ENCODE measurements around the gene ESRRA. TPM values are rescaled to one million over a fixed set of nuclear protein-coding genes. Genes with fewer than 3 reads are reported as not detected.

Gene ESRRA
- total RNA-seq, 1 donor: 28.6 TPM

GRCh38 chr11:64317325-64317960 is 12.1 kb downstream of the ESRRA start, which contains the start of gene TRMT112:
TRMT112 (minus strand) TSS chr11:64317559; CDS start chr11:64317526, 33 bp downstream.
- H4K20me1 ChIP-seq (ENCODE audit: insufficient read depth, low read length): peaks cover 4% of the 10 kb centered on the region
- TF ChIP-seq CTCF (IDR thresholded peaks at IDR 0.05; ENCODE audit: extremely low read depth, low read depth, low read length): no peak
- peaks cover 27% of the 10 kb centered on the region for H3K36me3 ChIP-seq (ENCODE audit: insufficient read depth, low read length)
- H3K4me2 ChIP-seq (ENCODE audit: insufficient read depth, low read length): peak within 1 kb of the TSS; percentile 92
- peak within 1 kb of the TSS; percentile 99 for H3K4me3 ChIP-seq (ENCODE audit: insufficient read depth, low read length)
- H2AFZ ChIP-seq (ENCODE audit: low read length): peak within 1 kb of the TSS; percentile 67
- peaks cover 11% of the 10 kb centered on the region for H3K4me1 ChIP-seq (ENCODE audit: insufficient read depth, low read length)
- H3K27me3 ChIP-seq (ENCODE audit: insufficient read depth, low read length): no peaks in the 10 kb centered on the region
- DNase-seq (ENCODE audit: insufficient read length, low spot score, missing footprints): peak; percentile 99
- H3K9me3 ChIP-seq (ENCODE audit: low read depth, low read length): no peaks in the 10 kb centered on the region
- H3K79me2 ChIP-seq (ENCODE audit: insufficient read depth, low read length): peaks cover 31% of the 10 kb centered on the region
- peak within 1 kb of the TSS; percentile 97 for H3K27ac ChIP-seq (ENCODE audit: low read depth, low read length)

- peaks cover 26% of the 10 kb centered on the region for H3K79me2 ChIP-seq (ENCODE audit: insufficient read depth, low read length)
- H3K27ac ChIP-seq (ENCODE audit: low read depth, low read length): peak within 1 kb of the TSS; percentile 97
- H3K4me3 ChIP-seq (ENCODE audit: insufficient read depth, low read length): peak within 1 kb of the TSS; percentile 99
- H3K4me2 ChIP-seq (ENCODE audit: insufficient read depth, low read length): peak within 1 kb of the TSS; percentile 92
- peaks cover 11% of the 10 kb centered on the region for H3K4me1 ChIP-seq (ENCODE audit: insufficient read depth, low read length)
- peak; percentile 100 for DNase-seq (ENCODE audit: insufficient read length, low spot score, missing footprints)
- H4K20me1 ChIP-seq (ENCODE audit: insufficient read depth, low read length): peaks cover 7% of the 10 kb centered on the region
- H3K36me3 ChIP-seq (ENCODE audit: insufficient read depth, low read length): peaks cover 30% of the 10 kb centered on the region
- no peaks in the 10 kb centered on the region for H3K9me3 ChIP-seq (ENCODE audit: low read depth, low read length)
- no peaks in the 10 kb centered on the region for H3K27me3 ChIP-seq (ENCODE audit: insufficient read depth, low read length)
- peak within 1 kb of the TSS; percentile 67 for H2AFZ ChIP-seq (ENCODE audit: low read length)
- peak; percentile 27 for TF ChIP-seq CTCF (IDR thresholded peaks at IDR 0.05; ENCODE audit: extremely low read depth, low read depth, low read length)
These were observed 12.8 kb downstream of the ESRRA start, which contains the start of gene PRDX5 for GRCh38 chr11:64317961-64318765. PRDX5 (plus strand) TSS chr11:64318121; CDS start chr11:64318216, 95 bp downstream.

- TF ChIP-seq CTCF (IDR thresholded peaks at IDR 0.05; ENCODE audit: extremely low read depth, low read depth, low read length): no peak
- no peaks in the 10 kb centered on the region for H3K27me3 ChIP-seq (ENCODE audit: insufficient read depth, low read length)
- peaks cover 11% of the 10 kb centered on the region for H3K4me1 ChIP-seq (ENCODE audit: insufficient read depth, low read length)
- H3K9me3 ChIP-seq (ENCODE audit: low read depth, low read length): no peaks in the 10 kb centered on the region
- H2AFZ ChIP-seq (ENCODE audit: low read length): peak overlapping the region; percentile 67
- H4K20me1 ChIP-seq (ENCODE audit: insufficient read depth, low read length): peaks cover 7% of the 10 kb centered on the region
- H3K4me2 ChIP-seq (ENCODE audit: insufficient read depth, low read length): peak overlapping the region; percentile 92
- peaks cover 30% of the 10 kb centered on the region for H3K36me3 ChIP-seq (ENCODE audit: insufficient read depth, low read length)
- DNase-seq (ENCODE audit: insufficient read length, low spot score, missing footprints): peak; percentile 75
- H3K79me2 ChIP-seq (ENCODE audit: insufficient read depth, low read length): peaks cover 26% of the 10 kb centered on the region
- peak overlapping the region; percentile 51 for H3K27ac ChIP-seq (ENCODE audit: low read depth, low read length)
- H3K4me3 ChIP-seq (ENCODE audit: insufficient read depth, low read length): peak overlapping the region; percentile 99
These were observed 13.7 kb downstream of the ESRRA start for GRCh38 chr11:64318766-64319761.

Measured in osteoblast (primary cell).